ENCODE data around the gene BRD1. TPM values are rescaled to one million over a fixed set of nuclear protein-coding genes. Genes with fewer than 3 reads are reported as not detected.

BRD1 gene
- total and polyA plus RNA-seq, 2 experiments from 2014 or later: 25.0 to 25.9 TPM

- Histone ChIP-seq H3K79me2 (peaks cover 94% of the 10 kb centered on the region), H3K9me2 (replicated peaks; ENCODE audit: insufficient read depth) (no peaks in the 10 kb centered on the region), H2AFZ (no peak overlapping the region), H3K4me1 (ENCODE audit: insufficient read depth) (no peaks in the 10 kb centered on the region), H3K36me3 (replicated peaks; ENCODE audit: insufficient read depth, low read depth) (peaks cover under 1% of the 10 kb centered on the region), H3K27me3 (no peaks in the 10 kb centered on the region), H3K9me3 (ENCODE audit: low read depth) (no peaks in the 10 kb centered on the region), H3K27ac (no peak overlapping the region), H4K20me1 (ENCODE audit: insufficient read depth, poor library complexity, severe bottlenecking) (peaks cover 91% of the 10 kb centered on the region), H3K4me2 (no peak overlapping the region), H3K4me3 (no peak overlapping the region)
- no peak for TF ChIP-seq EZH2 (IDR thresholded peaks at IDR 0.05; ENCODE audit: borderline replicate concordance)
- no peak for TF ChIP-seq CTCF (IDR thresholded peaks at IDR 0.05; ENCODE audit: poor library complexity)
- TF ChIP-seq EZH2phosphoT487 (IDR thresholded peaks at IDR 0.05; ENCODE audit: low read depth, severe bottlenecking, unreplicated experiment): no peak
- 96% methylated on average over 22 of the region's 22 CpGs for WGBS (ENCODE audit: low lambda C conversion rate, missing lambda C conversion rate)
- no peak for DNase-seq (ENCODE audit: low spot score)
Observed at GRCh38 chr22:49797706-49798105, 30.0 kb downstream of the BRD1 start.

GRCh38 chr22:49796596-49797270 lies 30.9 kb downstream of the BRD1 start:
- H3K4me3 ChIP-seq: no peak overlapping the region
- peaks cover 4% of the 10 kb centered on the region for H3K36me3 ChIP-seq (replicated peaks; ENCODE audit: insufficient read depth, low read depth)
- no peaks in the 10 kb centered on the region for H3K9me3 ChIP-seq (ENCODE audit: low read depth)
- no peak for DNase-seq (ENCODE audit: low spot score)
- TF ChIP-seq EZH2 (IDR thresholded peaks at IDR 0.05; ENCODE audit: borderline replicate concordance) (no peak), CTCF (IDR thresholded peaks at IDR 0.05; ENCODE audit: poor library complexity) (no peak), EZH2phosphoT487 (IDR thresholded peaks at IDR 0.05; ENCODE audit: low read depth, severe bottlenecking, unreplicated experiment) (no peak)
- no peaks in the 10 kb centered on the region for H3K27me3 ChIP-seq
- WGBS (ENCODE audit: low lambda C conversion rate, missing lambda C conversion rate): 98% methylated on average over 25 of the region's 25 CpGs
- H2AFZ ChIP-seq: no peak overlapping the region
- peaks cover 93% of the 10 kb centered on the region for H4K20me1 ChIP-seq (ENCODE audit: insufficient read depth, poor library complexity, severe bottlenecking)
- no peaks in the 10 kb centered on the region for H3K4me1 ChIP-seq (ENCODE audit: insufficient read depth)
- H3K27ac ChIP-seq: no peak overlapping the region
- peaks cover 99% of the 10 kb centered on the region for H3K79me2 ChIP-seq
- no peaks in the 10 kb centered on the region for H3K9me2 ChIP-seq (replicated peaks; ENCODE audit: insufficient read depth)
- no peak overlapping the region for H3K4me2 ChIP-seq

- H4K20me1 ChIP-seq (ENCODE audit: insufficient read depth, poor library complexity, severe bottlenecking): peaks cover 93% of the 10 kb centered on the region
Observed at GRCh38 chr22:49795521-49795920, 32.2 kb downstream of the BRD1 start.

More at GRCh38 chr22:49795521-49795920, 32.2 kb downstream of the BRD1 start:
- Histone ChIP-seq H3K4me3 (no peak overlapping the region), H3K9me2 (replicated peaks; ENCODE audit: insufficient read depth) (no peaks in the 10 kb centered on the region), H3K79me2 (peaks cover 99% of the 10 kb centered on the region), H2AFZ (no peak overlapping the region), H3K27ac (no peak overlapping the region), H3K4me2 (no peak overlapping the region), H3K9me3 (ENCODE audit: low read depth) (no peaks in the 10 kb centered on the region), H3K27me3 (no peaks in the 10 kb centered on the region), H3K36me3 (replicated peaks; ENCODE audit: insufficient read depth, low read depth) (peaks cover 4% of the 10 kb centered on the region), H3K4me1 (ENCODE audit: insufficient read depth) (no peaks in the 10 kb centered on the region)
- no peak for DNase-seq (ENCODE audit: low spot score)
- TF ChIP-seq EZH2phosphoT487 (IDR thresholded peaks at IDR 0.05; ENCODE audit: low read depth, severe bottlenecking, unreplicated experiment): no peak
- no peak for TF ChIP-seq CTCF (IDR thresholded peaks at IDR 0.05; ENCODE audit: poor library complexity)
- TF ChIP-seq EZH2 (IDR thresholded peaks at IDR 0.05; ENCODE audit: borderline replicate concordance): no peak
- WGBS (ENCODE audit: low lambda C conversion rate, missing lambda C conversion rate): 97% methylated on average over 11 of the region's 11 CpGs
